Psoas muscle (tissue), 8 donors: ENCODE measurements around the gene ESPL1. TPM values are rescaled to one million over a fixed set of nuclear protein-coding genes. Genes with fewer than 3 reads are reported as not detected.

Experiments
- ATAC-seq, 4 donors: fragments of 200-7000 bp; cut with Tn5 transposase; one replicate each; pipeline ENCODE4 v1.9.1; 2020; ENCODE audit warnings: moderate library complexity in 3 of 4, mild to moderate bottlenecking in 2 of 4
- DNase-seq, 2 donors: peaks; one replicate each; pipeline ENCODE4 v3.0.0-alpha.2; 2020
- H3K27ac ChIP-seq: fragments of 200-600 bp; one replicate; pipeline ENCODE4 v1.8.0; 2022
- H3K27me3 ChIP-seq, 3 donors: fragments of 200-600 bp in 1 of 3; one replicate each; pipeline versions ENCODE4 v1.6.1 to v1.8.0; 2013 to 2022; ENCODE audit warnings: low read length in 2 of 3, mild to moderate bottlenecking in 2 of 3, moderate library complexity in 1 of 3; ENCODE audit not compliant: insufficient read depth in 3 of 3
- H3K36me3 ChIP-seq, 2 donors: fragments of 200-600 bp in 1 of 2; one replicate each; pipeline versions ENCODE4 v1.6.1 to v1.8.0; 2013 to 2022; ENCODE audit warnings: low read depth in 1 of 2, mild to moderate bottlenecking in 1 of 2, moderate library complexity in 1 of 2; ENCODE audit not compliant: insufficient read depth in 1 of 2
- H3K4me1 ChIP-seq: fragments of 200-600 bp; one replicate; pipeline ENCODE4 v1.8.0; 2022
- H3K4me3 ChIP-seq: fragments of 200-600 bp; one replicate; pipeline ENCODE4 v1.8.0; 2022; ENCODE audit warnings: mild to moderate bottlenecking
- H3K9me3 ChIP-seq: fragments of 200-600 bp; one replicate; pipeline ENCODE4 v1.8.0; 2022
- CTCF ChIP-seq: fragments of 200-600 bp; IDR thresholded peaks from one replicate; pipeline ENCODE4 v1.8.0; 2022; ENCODE audit warnings: antibody characterized with exemption
- WGBS, 3 donors: extraction: QIAGEN DNeasy Blood & Tissue Kit; methylation state at CpG; one replicate each; pipeline versions ENCODE4 v1.1.6 to v1.1.7; 2013; 5-methylcytosine and 5-hydroxymethylcytosine counted together
- intact Hi-C, 2 donors: fragments of 100-400 bp; cut with DNase I; formaldehyde crosslinking; loops; one replicate each; pipeline versions ENCODE4 v1.11.0 to v1.14.2; 2022
- polyA plus RNA-seq, 3 donors: library from polyadenylated mRNA; stranded (reverse); fragments of 200-250 nt; gene quantifications; one replicate each; pipeline ENCODE4 v1.2.3, GENCODE V29; 2013
- total RNA-seq, 4 donors: library from RNA; stranded (reverse); fragmentation: NEBNext Ultra II Directional in 2 of 4; extraction: Animal tissue kit (Norgen Biotek cat#: 25700) in 2 of 4; gene quantifications; one replicate each; pipeline versions ENCODE4 v1.2.1 to v1.2.4, GENCODE V29; 2021 to 2023
- donor health status: healthy with polysubstance abuse.
- donor health status: DM: no; HTN: no; CAD: no; lungs with moderate emphysema.
- donor health status: Bipolar disorder and iron deficiency.
- donor health status: healthy.
- donor health status: DM: yes; HTN: yes; CAD: no.
- donor health status: DM: no; HTN: no; CAD: no.
- donor health status: DM: no; HTN: no; CAD: no.
- donor health status: DM: yes; HTN: yes; CAD: no.

Gene ESPL1
- total and polyA plus RNA-seq, 7 donors, result 0.03 to 0.48 (median 0.30) TPM; not detected in 2

GRCh38 chr12:53287741-53288216 lies 19.7 kb downstream of the ESPL1 start:
- H3K27me3 ChIP-seq, result no peaks in the 10 kb centered on the region
- no peaks in the 10 kb centered on the region for H3K36me3 ChIP-seq
- 79 to 84% (median 81%) methylated on average over 11 of the region's 11 CpGs for WGBS, 3 donors
- intact Hi-C loops, result loop anchor here (1.0 to 2.0 kb wide), 2 partner anchors 74 to 75 kb away; no protein-coding TSS in a partner anchor
- TF ChIP-seq CTCF, result peak; percentile 65
- no peaks in the 10 kb centered on the region for H3K4me1 ChIP-seq
- peak; percentile 72 to 85 for DNase-seq
- H3K27ac ChIP-seq, result no peak overlapping the region
- no peak overlapping the region for H3K4me3 ChIP-seq
- no peaks in the 10 kb centered on the region for H3K9me3 ChIP-seq
- peak; percentile 80 to 95 (median 83) for ATAC-seq

GRCh38 chr12:53288322-53288721 lies 20.2 kb downstream of the ESPL1 start:
- TF ChIP-seq CTCF, result no peak
- Histone ChIP-seq H3K27me3 (no peaks in the 10 kb centered on the region), H3K4me1 (no peaks in the 10 kb centered on the region), H3K36me3 (no peaks in the 10 kb centered on the region), H3K4me3 (no peak overlapping the region), H3K9me3 (no peaks in the 10 kb centered on the region), H3K27ac (no peak overlapping the region)
- DNase-seq, result no peak
- intact Hi-C loops, result no loop called here
- no peak for ATAC-seq
- WGBS, 3 donors, result 86 to 95% (median 90%) methylated on average over 6 of the region's 6 CpGs

GRCh38 chr12:53289891-53290290 lies 21.8 kb downstream of the ESPL1 start:
- ATAC-seq (no peak), DNase-seq (no peak)
- no peaks in the 10 kb centered on the region for H3K9me3 ChIP-seq
- no peaks in the 10 kb centered on the region for H3K36me3 ChIP-seq
- H3K27ac ChIP-seq, result no peak overlapping the region
- no peak overlapping the region for H3K4me3 ChIP-seq
- WGBS, 3 donors, result 69 to 80% (median 73%) methylated on average over 4 of the region's 4 CpGs
- intact Hi-C loops, result loop anchor here in 1 of 2 donors (5.0 kb wide), 1 partner anchor 38 kb away; a partner anchor contains a TSS
- no peaks in the 10 kb centered on the region for H3K27me3 ChIP-seq
- no peak for TF ChIP-seq CTCF
- no peaks in the 10 kb centered on the region for H3K4me1 ChIP-seq

DNA sequence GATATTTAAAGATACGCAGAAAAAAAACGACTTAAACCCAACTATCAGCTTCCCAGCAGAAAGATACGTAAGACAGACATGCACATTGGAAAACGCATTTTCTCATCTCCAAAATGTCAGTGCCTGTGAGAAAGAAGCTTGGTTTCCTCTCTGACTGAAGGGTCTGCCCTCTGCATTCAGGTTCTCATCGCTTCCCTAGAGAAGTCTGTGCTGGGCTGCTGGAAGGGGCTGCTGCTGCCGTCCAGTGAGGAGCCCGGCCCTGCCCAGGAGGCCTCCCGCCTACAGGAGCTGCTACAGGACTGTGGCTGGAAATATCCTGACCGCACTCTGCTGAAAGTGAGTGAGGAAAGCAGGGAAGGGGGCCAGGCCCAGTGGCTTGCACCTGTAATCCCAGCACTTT lies 22.6 kb downstream of the ESPL1 start:
- no peak overlapping the region for H3K4me3 ChIP-seq
- WGBS, 3 donors, result 89 to 92% (median 91%) methylated on average over 9 of the region's 9 CpGs
- DNase-seq, result no peak
- H3K4me1 ChIP-seq, result no peaks in the 10 kb centered on the region
- no peaks in the 10 kb centered on the region for H3K36me3 ChIP-seq
- H3K27ac ChIP-seq, result no peak overlapping the region
- no peak for TF ChIP-seq CTCF
- intact Hi-C loops, result loop anchor here in 1 of 2 donors (5.0 kb wide), 1 partner anchor 38 kb away; a partner anchor contains a TSS
- H3K27me3 ChIP-seq, result no peaks in the 10 kb centered on the region
- H3K9me3 ChIP-seq, result no peaks in the 10 kb centered on the region
- no peak for ATAC-seq

GRCh38 chr12:53292426-53292825 lies 24.3 kb downstream of the ESPL1 start:
- H3K36me3 ChIP-seq, result peaks cover 0 to 10% of the 10 kb centered on the region in 2 donors
- no peak for DNase-seq
- intact Hi-C loops, result loop anchor here in 1 of 2 donors (5.0 kb wide), 1 partner anchor 40 kb away; a partner anchor contains a TSS
- H3K27ac ChIP-seq, result no peak overlapping the region
- H3K9me3 ChIP-seq, result no peaks in the 10 kb centered on the region
- H3K4me3 ChIP-seq, result no peak overlapping the region
- ATAC-seq, result no peak
- H3K4me1 ChIP-seq, result peaks cover 12% of the 10 kb centered on the region
- no peak for TF ChIP-seq CTCF
- H3K27me3 ChIP-seq, result no peaks in the 10 kb centered on the region
